HG03025 (cell line): ENCODE data around the gene MLKL.

ENCODE experiments used
- ATAC-seq: cut with Tn5 transposase; IDR thresholded peaks from one replicate; pipeline ENCODE4 v1.9.1; 2021; ENCODE audit warnings: mild to moderate bottlenecking, moderate library complexity; ENCODE audit not compliant: unreplicated experiment, low FRiP score

The MLKL gene

DNA sequence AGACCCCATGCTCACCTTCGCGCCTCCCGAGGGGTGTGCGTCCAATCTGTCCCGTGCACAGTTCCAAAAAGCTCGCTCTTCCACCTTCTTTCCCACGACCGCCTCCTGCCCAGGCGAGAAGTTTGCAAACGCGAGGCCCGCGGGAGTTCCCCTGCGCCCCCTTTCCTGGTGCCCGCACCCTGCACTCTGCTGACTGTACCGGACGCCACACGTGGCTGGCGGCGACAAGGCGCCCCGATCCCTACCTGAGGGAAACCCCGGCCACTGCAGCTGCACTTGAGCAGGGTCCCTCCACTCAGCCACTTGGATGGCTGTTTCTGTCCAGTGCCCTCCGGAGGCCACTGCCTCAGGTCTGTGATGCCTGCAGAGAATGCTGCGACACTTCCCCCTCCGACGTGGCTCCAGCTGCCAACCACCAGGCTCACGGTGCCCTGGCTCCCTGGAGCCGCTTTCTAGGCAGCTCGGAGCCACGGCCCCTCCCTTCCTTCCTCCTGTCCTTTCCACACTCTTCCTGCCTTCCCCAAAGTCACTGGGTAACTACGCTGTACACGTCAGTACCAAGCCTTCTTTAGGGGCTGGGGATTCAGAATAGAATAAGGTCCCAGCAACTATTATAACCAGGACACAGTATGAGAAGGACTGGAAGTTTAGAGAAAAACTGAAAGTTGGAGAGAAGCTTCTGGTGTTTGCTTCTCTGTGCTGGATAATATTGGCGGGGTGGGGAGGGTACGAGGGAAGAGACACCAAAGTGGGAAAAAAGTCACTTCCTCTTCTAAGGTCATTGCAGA, at the start of gene MLKL:
Gene MLKL, minus strand, starts transcription at position 425 of the 788 bp plus-strand sequence. CDS start 5,105 bp downstream, outside the sequence.
- ATAC-seq, result no peak

- no peak for ATAC-seq
These were observed 48.8 kb upstream of the MLKL start for GRCh38 chr16:74749291-74750055.

DNA sequence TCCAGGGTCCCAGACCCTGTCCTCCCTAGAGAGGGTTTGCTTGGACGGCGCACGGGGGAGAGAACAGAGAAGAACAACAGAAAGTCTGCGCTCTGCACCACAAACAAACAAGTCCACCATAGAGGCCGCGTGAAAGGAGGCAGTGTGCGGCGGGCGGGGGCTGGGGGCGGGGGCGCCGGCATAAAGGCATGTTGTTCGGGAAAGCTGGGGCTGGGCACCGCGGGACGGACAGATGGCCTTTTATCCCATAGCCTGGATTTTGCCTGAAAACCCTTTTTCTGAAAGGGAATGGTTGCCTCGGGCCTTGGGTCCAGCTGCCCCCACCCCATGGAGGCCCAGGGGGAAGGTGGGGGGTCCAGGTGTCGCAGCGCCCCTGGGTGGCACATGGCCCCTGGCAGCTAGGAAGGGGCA, 48.0 kb upstream of the MLKL start:
- ATAC-seq, result no peak

- ATAC-seq, result no peak
These were observed 47.3 kb upstream of the MLKL start for GRCh38 chr16:74747716-74748615.

DNA sequence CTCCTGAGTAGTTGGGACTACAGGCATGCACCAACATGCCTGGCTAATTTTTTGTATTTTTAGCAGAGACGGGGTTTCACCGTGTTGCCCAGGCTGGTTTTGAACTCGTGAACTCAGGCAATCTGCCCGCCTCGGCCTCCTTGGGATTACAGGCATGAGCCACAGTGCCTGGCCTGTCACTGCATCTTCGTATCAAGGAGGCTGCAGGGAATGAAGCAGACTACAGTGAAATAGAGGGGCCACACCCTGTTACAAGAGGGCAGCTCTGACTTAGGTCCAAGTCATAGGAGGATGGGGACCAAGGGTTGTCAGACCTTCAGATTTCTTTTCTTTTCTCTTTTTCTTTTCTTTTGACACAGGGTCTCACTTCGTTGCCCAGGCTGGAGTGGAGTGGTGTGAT, 45.3 kb upstream of the MLKL start:
- ATAC-seq, result no peak

DNA sequence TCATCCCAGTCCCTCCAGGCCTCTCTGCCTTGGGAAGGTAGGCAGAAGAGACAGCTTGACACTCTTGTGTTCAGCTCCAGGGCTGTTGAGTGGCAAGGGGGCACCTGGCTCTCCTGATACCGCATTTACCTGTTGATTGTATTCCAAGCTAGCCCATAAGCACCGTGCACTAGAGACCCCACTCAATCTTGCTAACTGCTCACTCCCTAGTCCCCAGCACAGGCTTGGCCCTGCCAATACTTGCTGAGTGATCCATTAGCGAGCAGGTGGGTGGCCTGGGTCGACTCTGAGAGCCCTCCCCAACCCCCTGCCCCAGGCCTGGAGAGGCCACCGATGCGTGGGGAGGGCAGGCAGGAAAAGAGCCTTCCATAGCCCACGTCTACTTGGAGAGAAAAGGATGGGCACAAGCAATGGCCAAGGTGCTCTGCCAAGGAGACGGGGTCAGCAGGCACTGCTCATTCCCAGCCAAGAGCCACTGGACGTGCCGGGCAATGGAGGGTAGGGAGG, 44.5 kb upstream of the MLKL start:
- no peak for ATAC-seq

DNA sequence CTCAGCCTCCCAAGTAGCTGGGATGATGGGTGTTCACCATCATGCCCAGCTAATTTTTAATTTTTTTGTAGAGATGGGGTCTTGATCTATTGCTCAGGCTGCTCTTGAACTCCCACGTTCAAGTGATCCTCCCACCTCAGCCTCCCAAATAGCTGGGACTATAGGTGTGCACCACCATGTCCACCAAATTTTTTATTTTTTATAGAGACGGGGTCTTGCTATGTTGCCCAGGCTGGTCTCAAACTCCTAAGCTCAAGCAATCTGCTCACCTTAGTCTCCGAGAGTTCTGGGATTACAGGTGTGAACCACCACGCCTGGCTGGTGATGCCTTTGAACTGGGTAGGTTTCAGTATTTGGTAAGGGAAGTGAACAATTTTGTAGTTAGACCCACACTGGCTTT, 43.9 kb upstream of the MLKL start:
- ATAC-seq, result no peak

GRCh38 chr16:74743668-74744299, 43.1 kb upstream of the MLKL start:
- ATAC-seq, result no peak

DNA sequence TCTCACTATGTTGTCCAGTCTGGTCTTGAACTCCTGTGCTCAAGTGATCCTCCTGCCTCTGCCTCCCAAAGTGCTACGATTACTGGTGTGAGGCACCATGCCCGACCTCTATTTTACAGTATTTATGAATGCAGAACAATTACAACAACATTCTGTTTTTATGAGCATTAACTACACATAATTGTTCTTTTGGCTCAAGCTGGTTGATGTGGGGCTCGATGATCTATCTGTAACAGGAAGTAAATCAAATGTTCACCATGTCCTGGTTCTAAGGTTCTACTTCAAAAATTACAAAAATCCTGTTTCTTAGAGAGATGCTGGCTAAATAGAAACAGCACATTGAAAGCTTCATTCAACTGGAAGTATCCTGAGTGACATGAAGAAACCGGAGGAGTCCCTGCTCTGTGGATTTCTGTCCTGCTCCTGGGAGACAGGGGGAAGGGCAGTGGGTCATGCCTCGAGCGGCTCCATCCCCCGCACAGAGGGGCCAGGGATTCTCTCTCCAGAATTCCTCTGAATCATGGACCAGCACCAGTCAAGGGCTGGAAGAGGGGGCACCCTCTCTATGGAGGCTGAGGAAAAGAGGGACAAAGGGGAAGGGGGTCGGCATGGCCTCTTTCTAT, 42.5 kb upstream of the MLKL start:
- ATAC-seq, result no peak

- no peak for ATAC-seq
These were observed 41.4 kb upstream of the MLKL start for GRCh38 chr16:74742051-74742481.

DNA sequence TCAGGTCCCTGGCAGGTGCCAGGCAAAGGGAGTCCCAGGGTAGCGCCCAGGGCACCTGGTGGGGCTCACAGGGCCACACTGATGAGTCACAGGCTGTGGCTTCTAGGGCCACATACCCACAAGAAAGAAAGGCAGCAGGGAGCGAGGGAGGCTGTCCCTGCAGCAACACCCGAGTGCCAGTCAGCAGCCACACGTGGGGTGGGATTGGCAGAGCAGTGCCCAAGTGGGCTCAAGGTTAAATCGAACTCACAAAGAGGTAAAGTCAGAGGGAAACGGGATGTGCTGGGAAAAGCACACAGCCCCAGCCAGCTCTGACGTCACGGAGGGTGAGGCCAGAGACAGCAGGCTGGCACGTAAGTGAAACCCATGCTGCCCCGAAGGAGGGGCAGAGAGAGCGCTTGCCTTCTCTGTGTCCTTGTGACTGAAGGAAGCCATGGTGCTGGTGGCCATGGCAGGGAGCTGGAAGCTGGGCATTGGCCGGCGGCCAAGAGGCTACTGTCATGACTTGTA, 40.2 kb upstream of the MLKL start:
- no peak for ATAC-seq

DNA sequence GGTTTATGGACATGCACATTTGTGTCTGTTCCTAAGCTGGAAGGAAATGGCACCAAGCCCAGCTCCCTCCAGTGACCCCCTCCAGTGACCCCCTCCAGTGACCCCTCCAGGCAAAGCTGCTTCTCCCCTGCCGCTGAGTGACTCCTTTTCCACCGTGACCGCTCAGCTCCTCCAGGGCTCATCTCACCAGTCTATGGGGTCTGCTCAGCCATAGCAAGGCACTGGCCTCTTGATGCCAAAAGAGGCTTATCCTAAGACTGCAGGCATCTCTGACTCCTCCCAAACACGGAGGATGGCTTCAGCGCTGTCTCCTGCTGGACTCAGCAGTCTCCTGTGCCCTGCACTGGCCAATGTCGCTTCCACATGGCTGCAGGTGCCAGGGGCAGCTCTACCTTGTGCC, 38.6 kb upstream of the MLKL start:
- ATAC-seq, result no peak

DNA sequence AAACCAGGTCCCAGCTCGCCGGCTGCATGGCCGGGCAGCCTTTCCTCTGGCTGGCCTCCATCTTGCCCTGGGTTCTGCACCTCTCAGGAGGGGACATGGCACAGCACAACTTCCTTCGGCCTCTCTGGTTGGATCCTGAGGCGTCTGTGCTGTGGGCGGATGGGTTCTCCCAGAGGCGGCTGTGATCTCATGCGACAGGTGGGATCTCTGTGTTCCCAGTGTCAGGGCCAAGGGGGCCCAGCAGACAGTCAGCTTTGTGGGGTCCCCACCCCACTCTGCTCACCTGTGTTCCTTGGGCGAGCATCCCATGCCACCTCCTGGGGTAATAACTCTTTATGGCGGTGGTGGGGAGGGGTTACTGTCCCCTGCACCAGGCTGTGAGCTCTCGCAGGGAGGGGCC, 38.2 kb upstream of the MLKL start:
- ATAC-seq, result no peak

- ATAC-seq, result no peak
These were observed 37.5 kb upstream of the MLKL start for GRCh38 chr16:74738113-74738541.

DNA sequence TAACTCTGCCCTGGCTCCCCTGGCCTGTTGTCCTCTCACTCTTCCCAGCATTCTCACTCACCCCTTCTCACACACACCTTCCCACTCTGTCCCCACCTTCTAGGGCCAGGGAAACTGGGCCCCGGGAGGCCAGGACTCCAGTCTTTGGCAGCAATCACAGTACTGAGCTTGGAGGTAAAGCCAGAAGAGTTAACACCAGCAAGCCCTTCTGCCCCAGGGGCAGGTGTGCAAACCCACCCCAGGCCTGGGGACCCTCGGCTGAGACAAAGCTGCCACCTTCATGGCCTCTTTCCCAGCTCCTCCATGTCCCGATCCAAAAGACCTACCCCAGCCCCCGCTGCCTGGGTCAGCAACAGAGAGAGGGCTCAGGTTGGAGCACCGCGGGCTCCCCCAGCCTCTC, 36.9 kb upstream of the MLKL start:
- ATAC-seq, result no peak

- ATAC-seq, result no peak
These were observed 36.0 kb upstream of the MLKL start for GRCh38 chr16:74736531-74737157.

DNA sequence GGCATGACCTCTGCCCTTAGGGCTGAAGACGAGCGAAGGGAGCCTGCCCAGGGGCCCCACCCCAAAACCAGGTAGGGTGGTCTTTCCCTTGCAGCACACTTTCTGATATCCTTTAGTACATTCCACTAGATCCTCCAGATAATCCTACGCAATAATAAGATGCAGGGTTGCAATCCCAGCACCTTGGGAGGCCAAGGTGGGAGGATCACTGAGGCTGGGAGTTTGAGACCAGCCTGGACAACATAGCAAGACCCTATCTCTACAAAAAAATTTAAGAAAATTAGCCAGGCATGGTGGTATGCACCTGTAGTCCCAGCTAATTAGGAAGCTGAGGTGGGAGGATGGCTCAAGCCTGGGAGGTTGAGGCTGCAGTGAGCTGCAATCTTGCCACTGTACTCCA, 34.9 kb upstream of the MLKL start:
- ATAC-seq, result no peak

DNA sequence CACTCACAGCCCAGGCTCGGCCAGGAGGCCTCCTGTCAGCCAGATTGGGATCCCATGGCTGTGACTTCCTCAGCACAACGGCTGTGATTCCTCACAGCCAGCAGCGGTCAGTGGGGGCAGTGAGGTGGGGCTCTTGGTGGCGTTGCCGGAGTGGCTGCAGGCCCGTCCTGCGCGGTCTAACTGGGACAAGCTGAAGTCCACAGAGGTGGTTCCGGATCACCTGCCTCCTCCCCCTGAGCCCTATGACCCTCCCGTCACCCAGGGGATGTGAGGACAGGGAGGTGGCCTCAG, 34.4 kb upstream of the MLKL start:
- ATAC-seq, result no peak
